NCI-H1417 (cell line): ENCODE data around the gene ATP13A2.
"Not testable (repeated sequence)": the region's sequence is repeated elsewhere in the genome, so short reads cannot be mapped to it uniquely, and the experiment has no call there.

Experiments used
- DNase-seq, 3 experiments: peaks; one replicate each; lab custom pipeline; 2025; lab: John Stamatoyannopoulos, UW

The ATP13A2 gene

DNA sequence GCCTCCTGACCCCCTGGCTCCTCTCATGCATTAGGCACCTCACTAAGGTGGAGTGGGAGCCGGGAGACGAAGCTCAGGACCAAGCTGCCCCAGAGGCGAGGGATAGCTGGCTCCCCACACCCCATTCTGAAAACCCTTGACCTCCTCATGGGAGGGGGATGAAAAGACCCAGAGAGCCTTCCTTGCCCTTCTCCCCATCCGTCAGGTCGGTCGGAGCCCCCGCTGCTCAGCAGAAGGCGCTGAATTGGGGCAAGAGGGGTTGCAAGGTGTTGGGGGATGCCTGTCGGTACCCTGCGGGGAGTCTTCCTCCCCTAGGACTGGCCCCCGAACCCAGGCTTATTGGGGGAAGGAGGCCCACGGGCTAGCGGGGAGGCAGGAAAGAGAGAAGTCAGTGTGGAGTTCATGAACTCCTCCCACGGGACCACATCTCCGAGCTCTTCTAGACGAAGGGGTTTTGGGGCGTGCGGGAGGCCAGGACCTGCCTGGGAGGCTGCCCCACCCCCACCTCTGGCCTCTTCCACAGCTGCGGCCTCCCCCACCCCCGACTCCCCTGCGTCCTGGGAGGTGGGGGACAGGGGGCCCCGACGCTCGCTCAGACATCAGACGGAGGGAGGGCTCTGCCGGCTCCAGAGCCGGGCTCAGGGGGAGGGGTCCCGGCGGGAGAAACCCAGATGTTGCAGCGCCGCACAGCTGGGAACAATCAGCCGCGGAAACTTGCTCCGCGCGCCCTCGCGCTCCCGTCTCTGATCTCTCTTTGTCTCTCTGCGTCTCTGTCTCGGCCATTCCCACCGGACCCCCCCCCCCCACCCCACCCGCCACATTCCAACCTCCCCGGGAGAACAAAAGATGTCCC is 32.0 kb downstream of the ATP13A2 start:
- DNase-seq, result peak in 2 of 3 experiments; percentile 10 to 18

GRCh38 chr1:16978567-16979474 is 32.9 kb downstream of the ATP13A2 start:
- DNase-seq, result peak in 2 of 3 experiments; percentile 20 to 40

- DNase-seq, result no peak
These were observed 33.6 kb downstream of the ATP13A2 start for GRCh38 chr1:16978139-16978538.

GRCh38 chr1:16977377-16977776 is 34.4 kb downstream of the ATP13A2 start:
- DNase-seq, result no peak

DNA sequence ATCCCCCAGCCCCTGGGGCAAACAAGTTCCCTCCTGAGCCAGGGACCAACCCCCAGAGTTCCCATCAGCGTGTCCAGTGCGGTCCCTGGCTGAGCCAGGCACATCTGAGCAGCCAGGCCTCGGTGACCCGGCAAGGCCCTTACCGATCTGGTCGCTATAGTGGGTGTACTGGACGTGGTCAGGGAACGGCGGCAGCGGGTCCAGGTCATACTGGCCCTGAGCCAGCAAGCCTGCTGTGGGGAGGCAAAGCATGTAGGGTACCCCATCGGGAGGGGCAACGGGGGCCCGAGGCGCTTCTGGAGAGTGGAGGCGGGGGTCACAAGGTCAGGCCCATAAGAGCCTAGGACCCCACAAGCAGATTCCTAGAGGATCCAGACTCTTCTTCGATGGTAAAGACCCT is 34.8 kb downstream of the ATP13A2 start:
- no peak for DNase-seq

DNA sequence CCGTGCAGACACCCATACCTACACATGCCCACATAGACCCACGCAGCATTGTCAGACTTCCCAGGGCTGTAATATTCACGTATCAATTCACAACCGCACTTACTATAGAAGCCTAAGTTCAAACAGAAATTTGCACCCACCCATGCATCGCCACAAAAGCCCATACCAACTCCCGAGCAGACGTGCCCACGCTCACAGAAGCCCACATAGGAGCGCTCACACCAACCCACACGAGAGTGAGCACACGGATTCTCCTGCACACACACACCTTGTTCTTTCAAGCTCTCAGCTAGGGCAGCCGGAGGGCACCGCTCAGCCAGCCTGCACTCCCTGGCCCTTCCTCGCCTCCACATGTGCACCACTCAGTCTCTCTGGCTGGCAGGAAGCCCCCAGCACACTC is 35.9 kb downstream of the ATP13A2 start:
- DNase-seq, result no peak

- no peak for DNase-seq
These were observed 36.5 kb downstream of the ATP13A2 start for GRCh38 chr1:16975211-16975610.

DNA sequence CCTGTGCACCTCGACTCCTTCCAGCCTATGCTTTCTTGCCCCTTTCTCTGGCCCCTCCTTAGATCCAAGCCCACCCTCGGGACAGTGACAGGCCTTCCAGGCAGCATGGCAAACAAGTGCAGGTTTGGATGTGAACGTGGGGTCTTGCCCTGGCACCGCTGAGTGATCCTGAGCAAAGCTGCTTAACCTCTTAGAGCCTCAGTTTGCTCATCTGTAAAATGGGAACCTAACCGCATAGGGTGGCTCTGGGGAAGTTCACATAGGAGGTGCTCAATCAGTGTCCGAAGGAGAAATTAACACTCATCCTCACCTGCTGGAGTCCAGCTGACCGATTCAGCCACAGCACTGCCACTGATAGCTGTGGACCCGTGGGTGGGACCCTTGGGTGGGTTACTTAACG is 38.5 kb downstream of the ATP13A2 start:
- DNase-seq, result no peak

GRCh38 chr1:16972189-16972895 is 39.4 kb downstream of the ATP13A2 start:
- no peak for DNase-seq

DNA sequence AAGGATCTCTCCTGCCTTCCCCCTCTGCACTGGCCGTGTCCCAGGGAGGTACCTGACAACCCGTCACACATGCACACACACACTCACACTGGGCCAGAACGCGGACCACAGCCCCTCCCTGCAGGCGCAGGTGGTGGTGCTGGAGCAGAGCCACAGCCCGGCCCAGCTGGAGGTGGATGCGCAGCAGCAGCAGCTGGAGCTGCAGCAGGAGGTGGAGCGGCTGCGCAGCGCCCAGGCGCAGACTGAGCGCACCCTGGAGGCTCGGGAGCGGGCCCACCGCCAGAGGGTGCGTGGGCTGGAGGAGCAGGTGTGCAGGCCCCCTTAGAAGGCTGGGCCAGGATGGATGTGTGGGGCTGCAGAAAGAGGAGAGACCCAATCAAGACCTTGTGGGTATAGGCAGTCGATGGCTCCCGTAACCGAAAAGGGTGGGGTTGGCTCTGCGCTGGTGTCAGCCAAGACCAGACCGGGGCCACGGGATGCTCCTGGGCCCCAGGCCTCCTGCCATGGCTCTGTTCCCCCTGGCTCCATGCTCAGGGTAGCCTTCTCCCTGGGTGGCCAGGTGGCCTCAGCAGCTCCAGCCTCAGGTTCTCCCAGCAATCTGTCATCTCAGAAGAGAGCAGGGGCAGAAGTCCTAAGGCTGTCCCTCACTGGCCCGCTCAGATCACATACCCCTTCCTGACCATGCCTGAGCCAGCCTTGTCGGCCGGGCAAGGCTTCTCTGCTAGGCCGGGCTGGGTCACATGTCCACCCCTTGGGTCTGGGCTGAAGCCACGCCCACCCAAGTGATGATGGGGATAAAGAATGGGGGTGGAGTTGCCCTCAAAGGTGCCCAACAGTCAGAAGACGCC is 40.2 kb downstream of the ATP13A2 start:
- peak; percentile 48 to 80 (median 67) for DNase-seq

- DNase-seq, result no peak
These were observed 41.4 kb downstream of the ATP13A2 start for GRCh38 chr1:16970132-16970910.

- no peak for DNase-seq
These were observed 42.1 kb downstream of the ATP13A2 start for GRCh38 chr1:16969651-16970050.

DNA sequence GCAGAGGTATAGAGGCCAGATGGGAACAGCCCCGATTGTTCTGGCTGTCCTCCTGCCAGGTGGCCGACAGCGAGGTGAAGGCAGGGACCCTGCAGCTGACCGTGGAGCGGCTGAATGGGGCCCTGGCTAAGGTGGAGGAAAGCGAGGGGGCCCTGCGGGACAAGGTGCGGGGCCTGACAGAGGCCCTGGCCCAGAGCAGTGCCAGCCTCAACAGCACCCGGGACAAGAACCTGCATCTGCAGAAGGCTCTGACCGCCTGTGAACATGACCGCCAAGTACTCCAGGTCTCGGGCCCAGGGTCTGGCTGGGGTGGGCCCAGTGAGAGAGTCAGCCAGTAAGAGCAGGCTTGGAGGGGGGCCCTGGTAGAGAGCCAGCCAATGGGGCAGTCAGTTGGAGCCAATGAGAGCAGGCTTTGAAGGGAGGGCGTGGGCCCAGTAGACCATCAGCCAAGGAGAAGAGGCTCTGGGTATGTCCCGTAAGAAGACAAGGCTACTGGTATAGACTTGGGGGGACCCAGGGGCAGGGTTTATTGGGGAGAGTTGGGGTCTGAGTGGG is 42.6 kb downstream of the ATP13A2 start:
- DNase-seq, result no peak

- DNase-seq, result no peak
These were observed 43.4 kb downstream of the ATP13A2 start for GRCh38 chr1:16968372-16968771.

DNA sequence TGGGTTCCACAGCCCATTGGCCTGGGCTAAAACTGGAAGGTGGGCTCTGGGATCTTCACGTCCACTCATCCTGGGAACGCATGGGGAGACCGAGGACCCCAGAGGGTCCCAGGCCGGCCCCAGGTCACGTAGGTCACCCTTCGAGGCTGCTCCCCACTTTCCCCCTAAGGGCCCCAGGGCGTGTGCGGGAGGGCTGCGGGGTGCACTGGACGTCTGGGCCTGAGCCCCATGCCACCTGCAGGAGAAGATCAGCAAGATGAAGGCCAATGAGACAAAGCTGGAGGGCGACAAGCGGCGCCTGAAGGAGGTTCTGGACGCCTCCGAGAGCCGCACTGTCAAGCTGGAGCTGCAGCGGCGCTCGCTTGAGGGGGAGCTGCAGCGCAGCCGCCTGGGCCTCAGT is 43.8 kb downstream of the ATP13A2 start:
- no peak for DNase-seq

- no peak for DNase-seq
These were observed 44.6 kb downstream of the ATP13A2 start for GRCh38 chr1:16967095-16967575.

DNA sequence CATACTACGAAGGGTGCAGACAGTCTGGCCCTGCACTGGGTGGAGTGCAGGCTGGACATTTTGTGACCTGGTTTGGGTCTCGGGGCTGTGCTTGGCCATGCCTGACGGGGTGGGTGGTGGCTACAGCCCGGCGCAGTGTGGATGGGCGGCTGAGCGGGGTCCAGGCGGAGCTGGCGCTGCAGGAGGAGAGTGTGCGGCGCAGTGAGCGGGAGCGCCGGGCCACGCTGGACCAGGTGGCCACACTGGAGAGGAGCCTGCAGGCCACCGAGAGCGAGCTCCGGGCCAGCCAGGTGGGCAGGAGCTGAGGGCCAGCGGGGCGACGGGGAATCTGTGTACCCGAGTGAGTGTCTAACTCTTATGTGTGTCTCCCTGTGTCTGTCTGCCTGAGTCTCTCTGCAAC is 45.4 kb downstream of the ATP13A2 start:
- DNase-seq, result no peak

DNA sequence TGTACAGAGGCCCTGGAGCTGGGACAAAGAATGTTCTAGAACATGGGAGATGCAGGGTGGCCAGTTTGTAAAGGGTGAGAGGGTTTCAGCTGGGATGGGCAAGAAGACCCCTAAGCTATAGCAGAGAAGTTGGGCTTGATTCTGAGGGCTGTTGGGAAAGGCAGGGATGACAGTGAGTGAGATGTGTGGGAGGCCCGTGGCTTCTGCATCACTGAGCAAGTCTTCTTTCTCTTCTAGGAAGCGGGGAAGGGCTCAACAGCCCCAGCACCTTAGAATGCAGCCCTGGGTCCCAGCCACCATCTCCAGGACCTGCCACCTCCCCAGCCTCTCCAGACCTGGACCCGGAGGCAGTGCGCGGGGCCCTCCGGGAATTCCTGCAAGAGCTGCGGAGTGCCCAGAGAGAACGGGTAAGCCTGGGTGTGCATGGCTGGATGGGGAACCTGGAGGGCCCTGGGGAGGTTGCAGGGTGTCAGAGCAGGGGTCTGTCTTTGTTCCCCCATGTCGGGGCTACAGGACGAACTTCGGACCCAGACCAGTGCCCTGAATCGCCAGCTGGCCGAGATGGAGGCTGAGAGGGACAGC is 46.2 kb downstream of the ATP13A2 start:
- no peak for DNase-seq

DNA sequence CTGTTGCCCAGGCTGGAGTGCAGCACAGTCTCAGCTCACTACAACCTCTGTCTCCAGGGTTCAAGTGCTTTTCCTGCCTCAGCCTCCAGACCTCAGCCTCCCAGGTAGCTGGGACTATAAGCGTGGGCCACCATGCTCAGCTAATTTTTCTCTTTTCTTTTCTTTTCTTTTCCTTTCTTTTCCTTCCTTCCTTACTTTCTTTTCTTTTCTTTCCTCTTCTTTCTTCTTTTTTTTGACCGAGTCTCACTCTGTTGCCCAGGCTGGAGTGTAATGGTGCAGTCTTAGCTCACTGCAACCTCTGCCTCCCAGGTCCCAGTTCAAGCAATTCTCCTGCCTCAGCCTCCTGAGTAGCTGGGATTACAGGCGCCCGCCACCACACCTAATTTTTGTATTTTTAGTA is 47.6 kb downstream of the ATP13A2 start:
- not testable (repeated sequence) for DNase-seq
